ENCODE measurements around the gene IFNAR1. TPM values are rescaled to one million over a fixed set of nuclear protein-coding genes. Genes with fewer than 3 reads are reported as not detected.
A peak's percentile ranks its signal among the peaks of the same experiment; 100 is the strongest.

The IFNAR1 gene
- total and polyA plus RNA-seq, 2 donors (not counting 3 experiments of a cell fraction or from before 2014, with no cell fraction given) = 16.2 to 47.8 TPM

DNA sequence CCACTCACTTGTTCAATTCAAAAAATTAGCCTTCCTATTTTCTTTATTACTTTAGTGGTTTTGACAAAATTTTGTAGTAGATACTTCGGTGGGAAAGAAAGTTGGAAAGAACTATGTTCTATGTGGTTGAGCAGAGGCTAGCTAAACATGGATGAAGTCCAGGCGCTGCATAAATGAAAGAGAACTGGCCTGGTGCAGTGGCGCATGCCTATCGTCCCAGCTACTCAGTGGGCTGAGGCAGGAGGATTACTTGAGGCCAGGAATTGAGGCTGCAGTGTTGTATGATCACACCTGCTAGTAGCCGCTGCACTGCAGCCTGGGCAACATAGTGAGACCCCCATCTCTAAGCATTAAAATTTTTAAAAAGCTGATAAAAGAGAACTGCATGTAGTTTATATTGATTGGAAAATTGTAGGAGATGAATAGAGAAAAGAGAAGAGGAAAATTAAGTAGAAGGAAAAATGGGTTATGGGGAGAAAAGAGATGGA lies 21.0 kb downstream of the IFNAR1 start:
- TF ChIP-seq GATA2 (IDR thresholded peaks at IDR 0.05; ENCODE audit: insufficient read depth, insufficient read length, low read depth, low read length) (no peak), MYC (IDR thresholded peaks at IDR 0.05; ENCODE audit: low read depth, low read length) (no peak)
- H3K9me3 ChIP-seq (replicated peaks; ENCODE audit: control insufficient read depth, insufficient read depth, low read length) = no peaks in the 10 kb centered on the region
- H3K27me3 ChIP-seq (ENCODE audit: control insufficient read depth in 2 of 2, insufficient read depth in 2 of 2, low read length in 2 of 2) = no peaks in the 10 kb centered on the region
- no peaks in the 10 kb centered on the region for H3K79me2 ChIP-seq (ENCODE audit: control insufficient read depth, insufficient read depth, low read length)
- H3K4me3 ChIP-seq (replicated peaks in 1 of 3; ENCODE audit: insufficient read depth in 1 of 3, low read depth in 1 of 3, low read length in 3 of 3) = no peak overlapping the region
- H3K9me1 ChIP-seq (replicated peaks; ENCODE audit: control insufficient read depth, extremely low read depth, insufficient read depth, low read length) = peaks cover 1% of the 10 kb centered on the region
- H2AFZ ChIP-seq (ENCODE audit: low read depth, low read length) = no peak overlapping the region
- peaks cover 8% of the 10 kb centered on the region for H3K4me1 ChIP-seq (ENCODE audit: control insufficient read depth, extremely low read depth, insufficient read depth, low read length)
- H3K9ac ChIP-seq (replicated peaks; ENCODE audit: extremely low read depth, insufficient read depth, low read length) = no peak overlapping the region
- H3K27ac ChIP-seq (ENCODE audit: insufficient read depth, low read depth, low read length) = no peak overlapping the region
- DNase-seq (ENCODE audit: low read depth, low spot score) (no peak), FAIRE-seq (no peak)
- no peak overlapping the region for H3K4me2 ChIP-seq (ENCODE audit: insufficient read depth, low read length)
- no peaks in the 10 kb centered on the region for H4K20me1 ChIP-seq (replicated peaks; ENCODE audit: control insufficient read depth, extremely low read depth, insufficient read depth, low read length)
- ChIA-PET CTCF (interaction anchor here (1.0 kb wide), 1 partner anchor 21 kb away, joined by 4 read pairs; the partner anchor contains the start of gene IFNAR1), POLR2A (no interaction called here)
- dilution Hi-C loops (cut with MboI; ENCODE audit: extremely low pct_ligation_motif_present, low sequenced_read_pairs) = no loop called here
- H3K36me3 ChIP-seq (ENCODE audit: control insufficient read depth in 2 of 2, extremely low read depth in 1 of 2, insufficient read depth in 2 of 2, low read length in 2 of 2) = no peaks in the 10 kb centered on the region
- intact Hi-C loops (cut with micrococcal nuclease) = no loop called here
- BruUV-seq (replicated peaks) = no TSS peak

DNA sequence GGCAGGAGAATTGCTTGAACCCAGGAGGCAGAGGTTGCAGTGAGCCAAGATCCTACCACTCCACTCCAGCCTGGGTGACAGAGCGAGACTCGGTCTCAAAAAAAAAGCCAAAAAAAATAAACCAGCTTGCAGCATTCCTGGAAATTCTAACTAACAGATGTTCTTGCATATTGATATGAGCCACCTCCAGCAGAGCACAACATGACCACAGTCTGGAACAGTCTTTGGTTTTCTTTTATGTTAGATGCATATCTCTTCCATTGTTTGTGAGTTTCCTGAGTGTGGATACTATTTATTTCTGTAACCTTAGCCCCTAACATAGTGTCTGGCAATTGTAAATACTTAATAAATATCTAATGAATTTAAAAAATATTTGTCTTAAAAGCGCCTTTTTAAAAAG lies 23.9 kb downstream of the IFNAR1 start:
- DNase-seq (ENCODE audit: low read depth, low spot score) (peak; percentile 81), FAIRE-seq (peak; percentile 70)
- Histone ChIP-seq H3K9ac (replicated peaks; ENCODE audit: extremely low read depth, insufficient read depth, low read length) (no peak overlapping the region), H3K9me3 (replicated peaks; ENCODE audit: control insufficient read depth, insufficient read depth, low read length) (no peaks in the 10 kb centered on the region), H3K79me2 (ENCODE audit: control insufficient read depth, insufficient read depth, low read length) (no peaks in the 10 kb centered on the region), H3K9me1 (replicated peaks; ENCODE audit: control insufficient read depth, extremely low read depth, insufficient read depth, low read length) (peaks cover 2% of the 10 kb centered on the region), H2AFZ (ENCODE audit: low read depth, low read length) (no peak overlapping the region), H3K4me2 (ENCODE audit: insufficient read depth, low read length) (peak overlapping the region; percentile 11), H3K4me1 (ENCODE audit: control insufficient read depth, extremely low read depth, insufficient read depth, low read length) (peaks cover 8% of the 10 kb centered on the region), H3K4me3 (replicated peaks in 1 of 3; ENCODE audit: insufficient read depth in 1 of 3, low read depth in 1 of 3, low read length in 3 of 3) (no peak overlapping the region), H3K27me3 (ENCODE audit: control insufficient read depth in 2 of 2, insufficient read depth in 2 of 2, low read length in 2 of 2) (no peaks in the 10 kb centered on the region), H3K36me3 (ENCODE audit: control insufficient read depth in 2 of 2, extremely low read depth in 1 of 2, insufficient read depth in 2 of 2, low read length in 2 of 2) (peaks cover 0 to 2% of the 10 kb centered on the region in 2 experiments), H3K27ac (ENCODE audit: insufficient read depth, low read depth, low read length) (peak overlapping the region; percentile 43), H4K20me1 (replicated peaks; ENCODE audit: control insufficient read depth, extremely low read depth, insufficient read depth, low read length) (no peaks in the 10 kb centered on the region)
- CTCF ChIA-PET = interaction anchor here (0.7 to 6.2 kb wide), 12 partner anchors 12 to 257 kb away, joined by 3 to 63 read pairs (median 5); no protein-coding TSS in a partner anchor
- no TSS peak for BruUV-seq (replicated peaks)
- TF ChIP-seq POLR2A (IDR thresholded peaks at IDR 0.05; ENCODE audit: low read depth, low read length) (no peak), JUN (IDR thresholded peaks at IDR 0.05; ENCODE audit: borderline replicate concordance, insufficient read depth, insufficient read length, low read depth) (no peak), POLR2AphosphoS5 (IDR thresholded peaks at IDR 0.05; ENCODE audit: insufficient read depth, low read depth, low read length) (no peak), EZH2 (IDR thresholded peaks at IDR 0.05; ENCODE audit: borderline replicate concordance, low read depth, low read length, severe bottlenecking) (no peak), GATA2 (IDR thresholded peaks at IDR 0.05; ENCODE audit: insufficient read depth, insufficient read length, low read depth, low read length) (no peak)
- TF ChIP-seq, protein P1, sequence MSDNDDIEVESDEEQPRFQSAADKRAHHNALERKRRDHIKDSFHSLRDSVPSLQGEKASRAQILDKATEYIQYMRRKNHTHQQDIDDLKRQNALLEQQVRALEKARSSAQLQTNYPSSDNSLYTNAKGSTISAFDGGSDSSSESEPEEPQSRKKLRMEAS (IDR thresholded peaks at IDR 0.05; ENCODE audit: insufficient read depth, insufficient read length) = no peak
- TF ChIP-seq, protein P2, sequence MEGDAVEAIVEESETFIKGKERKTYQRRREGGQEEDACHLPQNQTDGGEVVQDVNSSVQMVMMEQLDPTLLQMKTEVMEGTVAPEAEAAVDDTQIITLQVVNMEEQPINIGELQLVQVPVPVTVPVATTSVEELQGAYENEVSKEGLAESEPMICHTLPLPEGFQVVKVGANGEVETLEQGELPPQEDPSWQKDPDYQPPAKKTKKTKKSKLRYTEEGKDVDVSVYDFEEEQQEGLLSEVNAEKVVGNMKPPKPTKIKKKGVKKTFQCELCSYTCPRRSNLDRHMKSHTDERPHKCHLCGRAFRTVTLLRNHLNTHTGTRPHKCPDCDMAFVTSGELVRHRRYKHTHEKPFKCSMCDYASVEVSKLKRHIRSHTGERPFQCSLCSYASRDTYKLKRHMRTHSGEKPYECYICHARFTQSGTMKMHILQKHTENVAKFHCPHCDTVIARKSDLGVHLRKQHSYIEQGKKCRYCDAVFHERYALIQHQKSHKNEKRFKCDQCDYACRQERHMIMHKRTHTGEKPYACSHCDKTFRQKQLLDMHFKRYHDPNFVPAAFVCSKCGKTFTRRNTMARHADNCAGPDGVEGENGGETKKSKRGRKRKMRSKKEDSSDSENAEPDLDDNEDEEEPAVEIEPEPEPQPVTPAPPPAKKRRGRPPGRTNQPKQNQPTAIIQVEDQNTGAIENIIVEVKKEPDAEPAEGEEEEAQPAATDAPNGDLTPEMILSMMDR (IDR thresholded peaks at IDR 0.05; ENCODE audit: extremely low read depth in 1 of 2, insufficient read depth in 1 of 2, low read depth in 1 of 2, low read length in 2 of 2) = no peak
- intact Hi-C loops (cut with micrococcal nuclease) (loop anchor here (1.0 kb wide), 1 partner anchor 97 kb away; no protein-coding TSS in a partner anchor), dilution Hi-C loops (cut with MboI; ENCODE audit: extremely low pct_ligation_motif_present, low sequenced_read_pairs) (no loop called here)
- POLR2A ChIA-PET = no interaction called here
